Amygdala (tissue), 56 donors: Measurements from ENCODE around the gene TPR.

ENCODE experiments used
- DNase-seq, 56 donors: peaks; one replicate each; lab custom pipeline; 2025; lab: John Stamatoyannopoulos, UW

Gene TPR

DNA sequence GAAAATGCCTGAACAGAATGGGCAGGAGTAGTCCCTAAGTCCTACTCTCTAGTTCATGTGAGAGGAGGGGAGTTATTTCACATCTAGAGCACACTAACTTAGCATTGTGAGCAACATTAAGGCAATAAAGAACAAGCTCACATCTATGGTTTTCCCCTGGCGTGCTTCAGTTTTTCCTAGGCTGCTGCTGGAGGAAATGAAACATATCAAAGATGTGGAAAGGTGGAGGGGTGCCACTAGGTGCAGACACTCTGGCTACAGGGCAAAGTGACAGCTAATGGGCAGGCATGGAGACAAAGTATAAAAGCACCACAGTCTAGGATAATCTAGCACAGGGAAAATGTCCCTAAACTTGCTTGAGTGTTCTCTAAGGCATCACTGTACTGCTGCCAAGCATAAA lies 82.2 kb downstream of the TPR start:
- DNase-seq = no peak

DNA sequence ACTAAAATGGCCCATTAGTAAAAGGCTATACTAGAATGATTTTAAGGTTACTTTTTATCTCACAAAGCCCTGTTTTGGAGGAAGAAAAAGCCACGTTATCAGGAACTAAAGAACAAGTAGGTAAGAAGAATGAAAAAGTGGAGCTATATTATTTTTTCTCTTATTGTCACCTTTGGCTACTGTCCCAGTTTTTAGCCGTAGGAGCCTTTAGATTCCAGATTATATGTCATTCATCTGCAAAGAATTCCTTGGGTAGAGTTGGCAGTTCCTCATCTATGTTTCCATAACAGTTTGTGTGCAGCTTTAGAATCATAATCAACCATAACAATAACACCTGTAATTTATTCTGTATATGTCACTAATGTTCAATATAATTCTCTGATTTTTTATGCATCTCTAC lies 83.8 kb downstream of the TPR start:
- DNase-seq = no peak

DNA sequence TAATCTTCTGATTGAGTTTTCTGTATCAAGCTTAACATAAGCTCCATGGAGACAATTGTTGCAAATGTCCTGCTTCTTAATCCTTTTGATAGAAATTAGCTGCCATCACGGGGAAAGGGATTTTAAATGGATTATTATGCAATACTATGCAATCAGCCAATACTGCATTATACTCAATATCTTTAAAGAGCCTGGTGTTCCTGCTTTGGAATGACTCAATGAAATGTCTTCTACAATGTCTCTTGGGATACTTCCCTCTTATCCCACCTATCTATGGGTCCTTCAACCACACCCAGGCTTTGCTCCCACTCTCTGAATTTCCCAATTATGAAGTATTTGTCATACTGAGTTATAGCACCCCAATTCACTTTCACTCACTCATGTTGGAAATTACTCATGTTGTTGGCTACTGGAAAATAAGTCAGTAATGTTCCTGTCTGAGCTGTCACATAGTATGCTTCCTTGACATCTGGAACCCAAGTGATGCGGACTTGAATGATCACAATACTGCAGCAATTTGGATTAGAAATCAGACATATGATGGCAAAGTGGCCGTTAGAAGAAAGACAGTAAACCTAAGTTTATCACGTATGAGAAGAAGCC lies 85.0 kb downstream of the TPR start:
- no peak for DNase-seq

DNA sequence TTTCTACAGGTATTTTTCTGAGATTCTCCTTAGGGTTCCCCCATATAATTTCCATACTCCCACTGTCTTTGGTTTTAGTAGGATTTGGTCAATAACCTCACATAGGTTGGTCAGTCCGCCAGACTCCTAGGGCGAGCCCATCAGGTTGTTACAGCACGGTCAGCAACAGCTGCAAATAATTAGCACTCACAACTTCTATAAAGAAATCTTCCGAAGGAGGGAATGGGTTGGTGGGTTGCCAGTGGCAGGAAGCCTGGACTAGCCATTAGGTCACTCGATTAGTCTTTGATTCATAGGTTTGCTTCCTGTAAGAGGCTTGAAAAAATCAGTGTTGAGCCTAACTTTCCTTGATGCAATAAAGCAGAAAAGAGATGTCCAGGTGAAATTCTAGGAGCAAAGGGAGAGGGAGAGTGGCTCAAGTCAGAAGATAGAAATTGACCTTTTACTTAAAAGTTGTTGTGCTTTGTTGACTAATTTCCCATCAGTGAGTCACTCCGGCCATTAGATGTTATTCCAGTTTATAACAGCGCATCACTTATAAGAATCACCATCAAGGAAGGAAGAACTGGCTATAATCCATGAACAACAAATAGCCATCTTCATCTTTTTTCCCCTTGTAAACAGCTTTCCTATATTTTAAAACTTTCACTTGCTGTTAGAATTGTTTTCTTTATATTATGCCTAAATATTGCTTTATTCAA lies 88.3 kb downstream of the TPR start:
- DNase-seq = no peak

DNA sequence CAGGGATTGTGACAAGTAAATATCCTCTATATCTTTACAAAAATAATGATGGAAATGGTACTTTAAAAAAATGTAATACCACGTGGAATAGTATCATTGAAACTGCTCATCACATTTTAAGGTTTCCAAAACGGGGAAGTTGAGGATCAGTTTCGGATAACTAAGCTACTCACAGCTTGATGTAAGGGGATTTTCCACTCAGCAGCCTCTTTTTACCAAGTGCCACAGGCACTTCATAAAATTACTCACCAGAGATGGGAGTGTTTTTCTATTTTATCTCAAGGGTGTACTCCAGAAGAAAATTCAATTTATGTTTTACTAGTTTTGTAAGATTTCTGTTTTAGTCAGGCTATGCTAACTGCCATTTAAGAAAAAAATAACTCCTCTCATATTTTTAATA lies 91.7 kb downstream of the TPR start:
- DNase-seq = no peak

DNA sequence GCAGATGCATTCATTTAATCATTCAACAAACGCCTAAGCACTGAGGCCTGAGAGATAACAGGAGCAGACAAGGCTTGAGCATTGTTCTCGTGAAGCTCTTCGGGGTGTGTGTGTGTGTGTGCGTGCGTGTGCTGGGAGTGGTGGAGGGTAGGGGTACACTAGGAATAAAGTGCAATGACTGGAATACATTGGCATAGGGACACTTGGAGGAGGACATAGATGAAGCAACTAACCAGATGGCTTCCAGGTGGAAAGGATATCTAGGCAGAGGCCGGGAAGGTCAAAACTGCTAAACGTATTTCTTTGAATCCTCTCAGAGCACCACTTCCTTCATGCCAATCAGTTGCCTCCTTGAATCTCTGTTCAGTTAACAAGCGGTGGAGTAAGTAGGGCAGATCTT lies 92.6 kb downstream of the TPR start:
- no peak for DNase-seq

DNA sequence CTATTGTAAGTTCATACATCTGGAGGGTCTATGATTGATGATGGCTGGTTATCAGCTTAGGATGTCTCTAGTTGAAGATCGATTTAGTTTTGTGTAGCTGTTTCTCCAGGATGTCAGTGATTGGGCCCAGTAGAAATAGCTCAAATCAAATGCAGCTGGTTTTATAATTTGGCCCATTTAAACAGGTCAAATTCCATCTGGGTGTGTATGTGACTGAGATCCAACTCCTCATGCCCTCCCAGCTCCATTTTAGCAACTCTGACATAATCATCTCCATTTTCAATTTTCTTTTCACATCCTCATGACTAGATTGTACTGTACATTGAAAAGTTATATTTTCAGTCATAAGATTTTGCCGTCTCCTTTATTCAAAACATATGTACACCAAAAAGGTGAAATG lies 99.2 kb downstream of the TPR start:
- DNase-seq = no peak

DNA sequence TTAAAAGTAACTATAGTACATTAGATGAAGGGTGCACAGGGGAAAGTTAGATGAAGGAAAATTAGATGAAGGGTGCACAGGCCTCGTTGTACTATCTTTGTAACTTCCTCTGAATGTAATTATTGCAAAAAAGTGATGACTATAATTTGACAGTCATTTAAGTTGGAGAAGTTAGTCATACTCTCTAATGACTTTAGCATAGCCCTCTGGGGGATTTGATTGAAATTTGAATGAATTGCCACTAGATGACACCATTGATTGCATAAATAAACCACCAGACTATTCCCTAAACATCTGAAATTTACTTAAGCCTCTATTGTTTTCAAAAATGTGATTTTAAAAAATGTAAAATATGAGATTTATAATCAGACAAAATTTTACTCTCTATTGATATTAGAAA lies 102.6 kb downstream of the TPR start:
- DNase-seq = no peak

DNA sequence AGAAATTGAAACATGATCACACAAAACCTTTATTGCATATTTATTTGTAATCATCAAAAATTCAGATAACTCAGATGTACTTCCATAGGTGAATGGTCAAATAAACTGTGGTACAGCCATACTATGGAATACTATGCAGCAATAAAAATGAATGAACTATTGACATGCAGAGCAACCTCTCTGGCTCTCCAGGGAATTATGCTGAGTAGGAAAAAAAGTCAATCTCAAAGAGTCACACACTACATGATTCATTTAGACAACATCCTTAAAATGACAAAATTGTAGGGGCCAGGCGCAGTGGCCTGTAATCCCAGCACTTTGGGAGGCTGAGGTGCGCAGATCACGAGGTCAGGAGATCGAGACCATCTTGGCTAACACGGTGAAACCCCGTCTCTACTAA lies 104.0 kb downstream of the TPR start:
- no peak for DNase-seq
